Ectodermal cell (in vitro differentiated cells): ENCODE results near the gene ZFP90.

Experiments used
- H3K27ac ChIP-seq: 2 replicates; pipeline ENCODE4 v1.7.0; 2013; ENCODE audit warnings: mild to moderate bottlenecking, low read depth, low read length; ENCODE audit not compliant: insufficient read depth, poor library complexity, severe bottlenecking
- H3K27me3 ChIP-seq: 2 replicates; pipeline ENCODE4 v1.7.0; 2013; ENCODE audit warnings: mild to moderate bottlenecking, low read length; ENCODE audit not compliant: insufficient read depth, control insufficient read depth, poor library complexity, severe bottlenecking
- H3K36me3 ChIP-seq: one replicate; pipeline ENCODE4 v1.7.0; 2013; ENCODE audit warnings: low read length; ENCODE audit not compliant: control insufficient read depth, insufficient read depth
- H3K4me1 ChIP-seq: one replicate; pipeline ENCODE4 v1.7.0; 2013; ENCODE audit warnings: low read length; ENCODE audit not compliant: control insufficient read depth, insufficient read depth
- H3K4me3 ChIP-seq: 2 replicates; pipeline ENCODE4 v1.7.0; 2013; ENCODE audit warnings: low read depth, low read length, control low read depth; ENCODE audit not compliant: insufficient read depth
- H3K9me3 ChIP-seq: 2 replicates; pipeline ENCODE4 v1.7.0; 2013; ENCODE audit warnings: mild to moderate bottlenecking, low read length, moderate library complexity; ENCODE audit not compliant: control insufficient read depth
- WGBS, 2 experiments: methylation state at CpG; one replicate each; pipeline ENCODE4 v1.1.7; 2013; ENCODE audit warnings: missing lambda C conversion rate in 2 of 2; 5-methylcytosine and 5-hydroxymethylcytosine counted together

Gene ZFP90

DNA sequence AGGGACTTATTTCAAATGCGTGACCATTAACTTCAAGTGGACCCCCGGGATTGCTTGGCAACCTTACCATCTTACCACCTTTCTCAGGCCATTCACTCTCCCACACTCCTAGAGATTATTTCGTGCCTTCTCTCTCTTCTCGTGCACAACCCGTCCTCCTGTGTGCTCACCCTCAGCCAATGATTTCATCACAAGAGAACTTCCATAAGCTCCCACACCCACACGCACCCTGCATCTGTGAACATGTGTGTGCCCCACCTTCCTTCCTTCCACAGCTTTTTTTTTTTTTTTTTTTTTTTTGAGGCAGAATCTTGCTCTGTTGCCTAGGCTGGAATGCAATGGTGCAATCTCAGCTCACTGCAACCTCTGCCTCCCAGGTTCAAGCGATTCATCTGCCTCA is 78.6 kb downstream of the ZFP90 start:
- Histone ChIP-seq H3K36me3 (no peaks in the 10 kb centered on the region), H3K4me1 (no peaks in the 10 kb centered on the region), H3K27me3 (no peaks in the 10 kb centered on the region), H3K27ac (no peak overlapping the region), H3K9me3 (peaks cover 2% of the 10 kb centered on the region), H3K4me3 (no peak overlapping the region)
- 92 to 93% methylated on average over 7 of the region's 7 CpGs for WGBS, 2 experiments
